ENCODE data around the gene EXOC2.

The EXOC2 gene

GRCh38 chr6:680666-681340, 12.1 kb downstream of the EXOC2 start:
- TF ChIP-seq POLR2AphosphoS5 (IDR thresholded peaks at IDR 0.05; ENCODE audit: low read depth, low read length) = no peak
- no peak for TF ChIP-seq FOXP2 (optimal IDR thresholded peaks at IDR 0.05; ENCODE audit: borderline replicate concordance, extremely low read depth, extremely low read length, insufficient read depth)
- TF ChIP-seq REST (IDR thresholded peaks at IDR 0.05; ENCODE audit: insufficient read depth in 1 of 2, low read depth in 2 of 2, low read length in 2 of 2) = no peak
- TF ChIP-seq SIN3A (IDR thresholded peaks at IDR 0.05; ENCODE audit: borderline replicate concordance, insufficient read depth, low read length) = no peak
- TF ChIP-seq TAF1 (IDR thresholded peaks at IDR 0.05; ENCODE audit: borderline replicate concordance, insufficient read depth, low read length) = no peak

- TF ChIP-seq FOXP2 (optimal IDR thresholded peaks at IDR 0.05; ENCODE audit: borderline replicate concordance, extremely low read depth, extremely low read length, insufficient read depth) = no peak
- TF ChIP-seq SIN3A (IDR thresholded peaks at IDR 0.05; ENCODE audit: borderline replicate concordance, insufficient read depth, low read length) = no peak
- TF ChIP-seq REST (IDR thresholded peaks at IDR 0.05; ENCODE audit: insufficient read depth in 1 of 2, low read depth in 2 of 2, low read length in 2 of 2) = no peak
- TF ChIP-seq TAF1 (IDR thresholded peaks at IDR 0.05; ENCODE audit: borderline replicate concordance, insufficient read depth, low read length) = no peak
- TF ChIP-seq POLR2AphosphoS5 (IDR thresholded peaks at IDR 0.05; ENCODE audit: low read depth, low read length) = no peak
Observed at GRCh38 chr6:680251-680650, 12.7 kb downstream of the EXOC2 start.

GRCh38 chr6:679282-679681, 13.7 kb downstream of the EXOC2 start:
- TF ChIP-seq SIN3A (IDR thresholded peaks at IDR 0.05; ENCODE audit: borderline replicate concordance, insufficient read depth, low read length) (no peak), POLR2AphosphoS5 (IDR thresholded peaks at IDR 0.05; ENCODE audit: low read depth, low read length) (no peak), TAF1 (IDR thresholded peaks at IDR 0.05; ENCODE audit: borderline replicate concordance, insufficient read depth, low read length) (no peak), REST (IDR thresholded peaks at IDR 0.05; ENCODE audit: insufficient read depth in 1 of 2, low read depth in 2 of 2, low read length in 2 of 2) (no peak), FOXP2 (optimal IDR thresholded peaks at IDR 0.05; ENCODE audit: borderline replicate concordance, extremely low read depth, extremely low read length, insufficient read depth) (no peak)

- TF ChIP-seq POLR2AphosphoS5 (IDR thresholded peaks at IDR 0.05; ENCODE audit: low read depth, low read length) = no peak
- no peak for TF ChIP-seq SIN3A (IDR thresholded peaks at IDR 0.05; ENCODE audit: borderline replicate concordance, insufficient read depth, low read length)
- no peak for TF ChIP-seq REST (IDR thresholded peaks at IDR 0.05; ENCODE audit: insufficient read depth in 1 of 2, low read depth in 2 of 2, low read length in 2 of 2)
- TF ChIP-seq TAF1 (IDR thresholded peaks at IDR 0.05; ENCODE audit: borderline replicate concordance, insufficient read depth, low read length) = no peak
- no peak for TF ChIP-seq FOXP2 (optimal IDR thresholded peaks at IDR 0.05; ENCODE audit: borderline replicate concordance, extremely low read depth, extremely low read length, insufficient read depth)
Observed at GRCh38 chr6:678520-678919, 14.4 kb downstream of the EXOC2 start.
